Upper lobe of left lung (tissue), 4 donors: Measurements from ENCODE around the gene SLCO1C1.

Experiments used
- POLR2AphosphoS5 ChIP-seq, 2 donors: sonication (generic); formaldehyde crosslinking; IDR thresholded peaks; one replicate each; pipeline ENCODE4 v1.5.1; 2017; ENCODE audit warnings: antibody characterized with exemption in 2 of 2
- TF ChIP-seq, protein P1 (sequence below), 6 experiments: fragments of 450-650 bp in 4 of 6; fragments of 200-600 bp in 2 of 6; sonication (generic) in 2 of 6; IDR thresholded peaks; one replicate each; pipeline ENCODE4 v1.5.1; 2016 to 2019; ENCODE audit warnings: antibody characterized with exemption in 6 of 6

GRCh38 chr12:20704860-20705259 lies 9.7 kb downstream of the SLCO1C1 start:
- TF ChIP-seq, protein P1, sequence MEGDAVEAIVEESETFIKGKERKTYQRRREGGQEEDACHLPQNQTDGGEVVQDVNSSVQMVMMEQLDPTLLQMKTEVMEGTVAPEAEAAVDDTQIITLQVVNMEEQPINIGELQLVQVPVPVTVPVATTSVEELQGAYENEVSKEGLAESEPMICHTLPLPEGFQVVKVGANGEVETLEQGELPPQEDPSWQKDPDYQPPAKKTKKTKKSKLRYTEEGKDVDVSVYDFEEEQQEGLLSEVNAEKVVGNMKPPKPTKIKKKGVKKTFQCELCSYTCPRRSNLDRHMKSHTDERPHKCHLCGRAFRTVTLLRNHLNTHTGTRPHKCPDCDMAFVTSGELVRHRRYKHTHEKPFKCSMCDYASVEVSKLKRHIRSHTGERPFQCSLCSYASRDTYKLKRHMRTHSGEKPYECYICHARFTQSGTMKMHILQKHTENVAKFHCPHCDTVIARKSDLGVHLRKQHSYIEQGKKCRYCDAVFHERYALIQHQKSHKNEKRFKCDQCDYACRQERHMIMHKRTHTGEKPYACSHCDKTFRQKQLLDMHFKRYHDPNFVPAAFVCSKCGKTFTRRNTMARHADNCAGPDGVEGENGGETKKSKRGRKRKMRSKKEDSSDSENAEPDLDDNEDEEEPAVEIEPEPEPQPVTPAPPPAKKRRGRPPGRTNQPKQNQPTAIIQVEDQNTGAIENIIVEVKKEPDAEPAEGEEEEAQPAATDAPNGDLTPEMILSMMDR (IDR thresholded peaks at IDR 0.05): no peak
- TF ChIP-seq POLR2AphosphoS5 (IDR thresholded peaks at IDR 0.05): no peak
